Naive thymus-derived CD8-positive, alpha-beta T cell (primary cell): Measurements from ENCODE around the gene ZNF627. TPM values are rescaled to one million over a fixed set of nuclear protein-coding genes. Genes with fewer than 3 reads are reported as not detected.
"Not testable (repeated sequence)": the region's sequence is repeated elsewhere in the genome, so short reads cannot be mapped to it uniquely, and the experiment has no call there.

Source experiments
- ATAC-seq, 2 donors: fragments of 150-1000 bp; cut with Tn5 transposase in 1 of 2; sonication (Bioruptor Pico), chemical (Tn5 transposase) in 1 of 2; 1 replicate in 1 of 2; 2 replicates in 1 of 2; pipeline ENCODE4 v1.10.0; 2021; ENCODE audit warnings: mild to moderate bottlenecking in 2 of 2, moderate library complexity in 2 of 2
- POLR2A ChIA-PET: fragments of 350-600 bp; sonication (Branson Sonifier 250); formaldehyde crosslinking; loops from one replicate; lab custom pipeline; 2021; ENCODE audit warnings: antibody characterized with exemption; lab: Charles Lee
- DNase-seq, 10 donors: peaks; one replicate each; pipeline versions ENCODE4 v3.0.0 to v3.0.0-alpha.2; 2020 to 2022
- H3K27ac Mint-ChIP-seq, 10 donors: one replicate each; pipeline ENCODE4 v1.8.0; 2020 to 2022; ENCODE audit warnings: mild to moderate bottlenecking in 10 of 10, mixed read lengths in 10 of 10, moderate library complexity in 4 of 10, inconsistent platforms in 1 of 10
- H3K27me3 Mint-ChIP-seq, 5 donors: one replicate each; pipeline ENCODE4 v1.8.0; 2021 to 2022; ENCODE audit warnings: mixed read lengths in 5 of 5
- H3K36me3 Mint-ChIP-seq, 3 donors: one replicate each; pipeline ENCODE4 v1.8.0; 2020 to 2022; ENCODE audit warnings: mixed read lengths in 3 of 3, mild to moderate bottlenecking in 2 of 3, inconsistent platforms in 1 of 3
- H3K4me1 Mint-ChIP-seq, 4 donors: one replicate each; pipeline ENCODE4 v1.8.0; 2021 to 2022; ENCODE audit warnings: mixed read lengths in 4 of 4
- H3K4me3 Mint-ChIP-seq, 10 donors: one replicate each; pipeline ENCODE4 v1.8.0; 2020 to 2022; ENCODE audit warnings: mild to moderate bottlenecking in 10 of 10, mixed read lengths in 10 of 10, moderate library complexity in 6 of 10, inconsistent platforms in 1 of 10
- H3K9me3 Mint-ChIP-seq, 9 donors: one replicate each; pipeline ENCODE4 v1.8.0; 2020 to 2022; ENCODE audit warnings: mixed read lengths in 9 of 9, mild to moderate bottlenecking in 3 of 9, inconsistent platforms in 1 of 9, moderate library complexity in 1 of 9
- polyA plus RNA-seq, 3 donors: library from polyadenylated mRNA; unstranded; fragments of 300-500 nt; fragmentation: Illumina TruSeq; gene quantifications; one replicate each; pipeline ENCODE4 v1.2.3, GENCODE V29; 2021
- total RNA-seq, 8 experiments: library from RNA in 2 of 8; stranded (reverse) in 2 of 8; gene quantifications; one replicate each; pipeline ENCODE4 v1.2.3 and lab custom pipeline; 2021 to 2026

The ZNF627 gene
- total and polyA plus RNA-seq, 5 experiments from 2014 or later: 7.7 to 17.5 (median 11.9) TPM

DNA sequence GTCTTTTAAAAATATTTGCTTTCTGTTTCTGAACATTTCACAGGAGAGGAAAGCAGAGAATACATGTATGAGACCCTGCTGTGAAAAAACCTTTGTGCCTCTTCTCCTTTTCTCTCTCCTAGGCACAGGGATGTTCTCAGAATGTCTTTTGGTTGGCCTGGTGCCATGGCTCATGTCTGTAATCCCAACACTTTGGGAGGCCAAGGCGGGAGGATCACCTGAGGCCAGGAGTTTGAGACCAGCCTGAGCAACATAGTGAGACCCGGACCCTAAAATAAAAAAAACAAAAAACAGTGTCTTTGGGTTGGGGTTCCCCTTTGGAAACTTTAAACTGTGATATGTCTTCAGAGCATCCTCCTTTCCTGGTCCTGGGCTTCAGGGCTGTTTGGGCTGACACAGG lies 1.5 kb downstream of the ZNF627 start:
- peak overlapping the region in 9 of 10 donors; percentile 3 to 95 (median 63) for H3K27ac Mint-ChIP-seq
- H3K4me1 Mint-ChIP-seq: peaks cover 15 to 46% (median 30%) of the 10 kb centered on the region in 4 donors
- POLR2A ChIA-PET: no interaction called here

DNA sequence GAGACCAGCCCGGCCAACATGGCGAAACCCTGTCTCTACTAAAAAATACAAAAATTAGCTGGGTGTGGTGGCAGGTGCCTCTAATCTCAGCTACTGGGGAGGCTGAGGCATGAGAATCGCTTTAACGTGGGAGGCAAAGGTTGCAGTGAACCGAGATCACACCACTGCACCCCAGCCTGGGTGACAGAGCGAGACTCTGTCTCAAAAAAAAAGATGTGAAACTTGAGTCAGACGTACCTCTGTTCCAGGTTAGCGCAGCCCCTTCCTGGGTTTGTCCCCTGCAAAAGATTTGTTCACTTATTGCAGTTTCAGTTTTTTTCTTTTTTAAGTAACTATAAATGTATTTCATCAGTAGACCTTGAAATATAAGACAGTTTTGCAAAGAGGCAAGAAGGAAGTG lies 2.4 kb downstream of the ZNF627 start:
- ATAC-seq, DNase-seq, H3K9me3 Mint-ChIP-seq, POLR2A ChIA-PET, H3K27me3 Mint-ChIP-seq: not testable (repeated sequence)
- Mint-ChIP-seq H3K27ac (peak overlapping the region in 2 of 10 donors; percentile 27 to 41), H3K36me3 (peaks cover 3 to 20% (median 17%) of the 10 kb centered on the region in 3 donors), H3K4me3 (peak overlapping the region in 1 of 10 donors; percentile 45), H3K4me1 (peaks cover 15 to 48% (median 30%) of the 10 kb centered on the region in 4 donors)

More for the DNA sequence above, 1.5 kb downstream of the ZNF627 start:
- peak overlapping the region; percentile 49 to 92 (median 76) for H3K4me3 Mint-ChIP-seq
- H3K27me3 Mint-ChIP-seq: no peaks in the 10 kb centered on the region
- H3K9me3 Mint-ChIP-seq: peaks cover 0 to 3% (median 0%) of the 10 kb centered on the region in 9 donors
- no peak for ATAC-seq
- peaks cover 0 to 11% (median 8%) of the 10 kb centered on the region in 3 donors for H3K36me3 Mint-ChIP-seq
- DNase-seq: no peak

DNA sequence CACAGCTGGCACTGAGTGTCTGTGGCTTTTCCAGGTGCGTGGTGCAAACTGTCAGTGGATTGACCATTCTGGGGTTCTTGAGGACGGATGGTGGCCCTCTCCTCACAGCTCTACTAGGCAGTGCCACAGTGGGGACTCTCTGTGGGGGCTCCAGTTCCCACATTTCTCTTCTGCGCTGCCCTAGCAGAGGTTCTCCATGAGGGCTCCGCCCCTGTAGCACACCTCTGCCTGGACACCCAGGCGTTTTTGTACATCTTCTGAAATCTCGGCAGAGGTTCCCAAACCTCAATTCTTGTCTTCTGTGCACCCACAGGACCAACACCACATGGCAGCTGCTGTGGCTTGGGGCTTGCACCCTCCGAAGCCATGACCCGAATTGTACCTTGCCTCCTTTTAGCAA lies 9.2 kb downstream of the ZNF627 start:
- Mint-ChIP-seq H3K4me1 (peaks cover 8 to 11% (median 10%) of the 10 kb centered on the region in 4 donors), H3K27me3 (no peaks in the 10 kb centered on the region), H3K4me3 (no peak overlapping the region), H3K27ac (peak overlapping the region in 1 of 10 donors; percentile 53), H3K9me3 (peaks cover 0 to 32% (median 14%) of the 10 kb centered on the region in 9 donors), H3K36me3 (peaks cover 20 to 52% (median 32%) of the 10 kb centered on the region in 3 donors)
- no peak for ATAC-seq
- DNase-seq: no peak
- POLR2A ChIA-PET: no interaction called here

DNA sequence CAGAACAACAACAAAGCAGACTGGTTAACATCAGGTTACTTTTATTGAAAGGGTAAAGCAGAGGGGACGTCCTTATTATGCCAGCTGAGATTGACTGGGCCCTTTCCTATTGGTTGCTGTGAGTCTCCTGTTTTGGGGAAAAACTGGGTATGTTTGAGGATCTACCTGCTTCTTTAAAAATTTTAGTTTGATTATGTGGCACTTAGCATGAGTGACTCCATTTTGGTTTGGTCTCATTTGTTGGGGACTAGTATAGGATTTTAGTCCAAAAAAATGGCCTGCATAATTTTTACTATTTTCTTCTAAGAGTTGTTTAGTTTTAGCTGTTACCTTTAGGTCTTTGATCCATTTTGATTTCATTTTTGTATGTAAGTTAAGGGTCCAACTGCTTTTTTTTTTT lies 14.4 kb downstream of the ZNF627 start:
- Mint-ChIP-seq H3K36me3 (peaks cover 12 to 41% (median 38%) of the 10 kb centered on the region in 3 donors), H3K4me3 (no peak overlapping the region), H3K4me1 (peaks cover 2 to 11% (median 7%) of the 10 kb centered on the region in 4 donors), H3K27me3 (no peaks in the 10 kb centered on the region), H3K9me3 (peaks cover 0 to 25% (median 9%) of the 10 kb centered on the region in 9 donors), H3K27ac (peak overlapping the region in 1 of 10 donors; percentile 8)
- DNase-seq: no peak
- no peak for ATAC-seq
- POLR2A ChIA-PET: no interaction called here

DNA sequence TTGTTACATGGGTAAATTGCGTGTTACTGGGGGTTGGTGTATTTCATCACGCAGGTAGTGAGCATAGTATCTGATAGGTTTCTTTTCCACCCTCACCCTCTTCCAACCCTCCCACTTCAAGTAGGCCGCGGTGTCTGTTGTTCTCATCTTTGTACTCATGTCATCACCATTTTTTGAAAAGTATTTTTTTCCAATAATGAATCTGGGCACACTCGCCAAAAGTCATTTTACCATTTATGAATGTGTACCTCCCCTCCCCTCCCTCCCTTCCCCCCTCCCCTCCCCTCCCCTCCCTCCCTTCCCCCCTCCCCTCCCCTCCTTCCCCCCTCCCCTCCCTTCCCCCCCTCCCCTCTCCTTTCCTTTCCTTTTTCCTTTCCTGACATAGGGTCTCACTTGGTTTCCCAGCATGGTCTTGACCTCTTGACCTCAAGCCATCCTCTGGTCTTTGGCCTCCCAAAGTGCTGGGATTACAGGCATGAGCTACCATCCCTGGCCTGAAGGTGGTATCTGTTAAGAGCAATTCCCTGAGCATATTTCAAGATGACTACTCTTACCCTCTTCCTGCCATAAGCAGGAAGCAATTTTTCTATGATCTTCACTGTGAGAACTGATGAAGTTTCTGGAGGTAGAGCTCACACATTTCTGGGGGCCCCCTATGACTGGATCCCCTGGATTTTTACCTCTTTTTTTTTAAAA lies 15.7 kb downstream of the ZNF627 start:
- ATAC-seq (peak; percentile 47 to 48), DNase-seq (peak in 1 of 10 donors; percentile 12)
- Mint-ChIP-seq H3K27me3 (no peaks in the 10 kb centered on the region), H3K4me3 (peak overlapping the region in 3 of 10 donors; percentile 27 to 66 (median 51)), H3K27ac (peak overlapping the region in 4 of 10 donors; percentile 20 to 95 (median 80)), H3K36me3 (peaks cover 14 to 43% (median 43%) of the 10 kb centered on the region in 3 donors), H3K9me3 (peaks cover 0 to 28% (median 12%) of the 10 kb centered on the region in 9 donors), H3K4me1 (peaks cover 2 to 11% (median 7%) of the 10 kb centered on the region in 4 donors)
- POLR2A ChIA-PET: interaction anchor here (1.2 kb wide), 1 partner anchor 12 kb away, joined by 3 read pairs; no protein-coding TSS in a partner anchor

GRCh38 chr19:11617180-11618062 lies 20.1 kb downstream of the ZNF627 start:
- Mint-ChIP-seq H3K4me3 (no peak overlapping the region), H3K36me3 (peaks cover 24 to 78% (median 70%) of the 10 kb centered on the region in 3 donors), H3K27me3 (no peaks in the 10 kb centered on the region), H3K9me3 (peaks cover 0 to 59% (median 17%) of the 10 kb centered on the region in 9 donors), H3K27ac (no peak overlapping the region), H3K4me1 (peaks cover 2 to 11% (median 7%) of the 10 kb centered on the region in 4 donors)
- ATAC-seq: no peak
- POLR2A ChIA-PET: no interaction called here
- DNase-seq: no peak

- H3K36me3 Mint-ChIP-seq: peaks cover 24 to 59% (median 57%) of the 10 kb centered on the region in 3 donors
- H3K4me1 Mint-ChIP-seq: peaks cover 2 to 16% (median 13%) of the 10 kb centered on the region in 4 donors
- no peak for ATAC-seq
- POLR2A ChIA-PET: no interaction called here
- no peak overlapping the region for H3K27ac Mint-ChIP-seq
- no peak overlapping the region for H3K4me3 Mint-ChIP-seq
- H3K27me3 Mint-ChIP-seq: peaks cover 0 to 5% (median 0%) of the 10 kb centered on the region in 5 donors
- no peak for DNase-seq
- peaks cover 0 to 59% (median 17%) of the 10 kb centered on the region in 9 donors for H3K9me3 Mint-ChIP-seq
Observed at GRCh38 chr19:11620553-11620952, 23.3 kb downstream of the ZNF627 start.

GRCh38 chr19:11622401-11622800 lies 25.1 kb downstream of the ZNF627 start:
- not testable (repeated sequence) for H3K4me3 Mint-ChIP-seq, ATAC-seq, DNase-seq, H3K27me3 Mint-ChIP-seq
- POLR2A ChIA-PET: interaction anchor here (0.6 kb wide), 1 partner anchor 131 kb away, joined by 3 read pairs; no protein-coding TSS in a partner anchor
- Mint-ChIP-seq H3K36me3 (peaks cover 16 to 43% (median 40%) of the 10 kb centered on the region in 3 donors), H3K4me1 (peaks cover 2 to 18% (median 13%) of the 10 kb centered on the region in 4 donors), H3K27ac (peak overlapping the region in 1 of 10 donors; percentile 31), H3K9me3 (peaks cover 0 to 49% (median 17%) of the 10 kb centered on the region in 9 donors)

DNA sequence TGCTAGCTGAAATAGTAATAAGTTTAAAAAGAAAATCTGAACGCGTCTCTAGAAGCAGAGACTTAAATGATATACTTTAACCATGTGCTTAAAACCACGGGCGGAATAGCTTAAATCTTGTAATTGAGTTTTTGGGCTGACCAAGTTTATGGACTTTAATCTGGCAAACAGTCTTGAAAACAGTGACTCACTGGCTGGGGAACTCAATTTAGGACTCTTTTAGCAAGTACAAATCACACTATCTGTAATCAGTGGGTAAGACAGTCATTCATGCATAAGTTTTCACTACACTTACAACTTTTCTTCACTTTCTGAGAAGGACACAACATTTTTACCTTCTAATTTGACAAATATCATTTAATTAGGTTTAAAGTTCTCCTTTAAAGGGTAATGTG lies 26.8 kb downstream of the ZNF627 start:
- no peak for DNase-seq
- Mint-ChIP-seq H3K4me3 (peak overlapping the region in 7 of 10 donors; percentile 2 to 84 (median 9)), H3K4me1 (peaks cover 2 to 18% (median 13%) of the 10 kb centered on the region in 4 donors), H3K27ac (peak overlapping the region in 1 of 10 donors; percentile 80), H3K27me3 (peaks cover 0 to 7% (median 0%) of the 10 kb centered on the region in 5 donors), H3K9me3 (peaks cover 0 to 32% (median 11%) of the 10 kb centered on the region in 9 donors), H3K36me3 (peaks cover 5 to 27% (median 24%) of the 10 kb centered on the region in 3 donors)
- POLR2A ChIA-PET: interaction anchor here (0.8 kb wide), 1 partner anchor 11 kb away, joined by 3 read pairs; no protein-coding TSS in a partner anchor
- no peak for ATAC-seq

- POLR2A ChIA-PET: no interaction called here
- DNase-seq: no peak
- peaks cover 2 to 18% (median 13%) of the 10 kb centered on the region in 4 donors for H3K4me1 Mint-ChIP-seq
- H3K36me3 Mint-ChIP-seq: peaks cover 3 to 5% (median 5%) of the 10 kb centered on the region in 3 donors
- peaks cover 0 to 20% (median under 1%) of the 10 kb centered on the region in 9 donors for H3K9me3 Mint-ChIP-seq
- H3K4me3 Mint-ChIP-seq: peak overlapping the region in 1 of 10 donors; percentile 35
- H3K27me3 Mint-ChIP-seq: peaks cover 3 to 11% (median 6%) of the 10 kb centered on the region in 5 donors
- H3K27ac Mint-ChIP-seq: no peak overlapping the region
- ATAC-seq: no peak
Observed at GRCh38 chr19:11626252-11626651, 29.0 kb downstream of the ZNF627 start.

GRCh38 chr19:11633223-11633622 lies 35.9 kb downstream of the ZNF627 start:
- H3K4me1 Mint-ChIP-seq: no peaks in the 10 kb centered on the region
- peaks cover 0 to 11% (median 7%) of the 10 kb centered on the region in 5 donors for H3K27me3 Mint-ChIP-seq
- ATAC-seq (no peak), DNase-seq (no peak)
- no peaks in the 10 kb centered on the region for H3K36me3 Mint-ChIP-seq
- H3K9me3 Mint-ChIP-seq: peaks cover 0 to 25% (median 10%) of the 10 kb centered on the region in 9 donors
- no peak overlapping the region for H3K4me3 Mint-ChIP-seq
- POLR2A ChIA-PET: no interaction called here
- no peak overlapping the region for H3K27ac Mint-ChIP-seq
